Liver (tissue), 9 donors: Measurements from ENCODE around the gene NBAS. TPM values are rescaled to one million over a fixed set of nuclear protein-coding genes. Genes with fewer than 3 reads are reported as not detected.

Experiments used
- DNase-seq: peaks from one replicate; pipeline ENCODE4 v3.0.0-alpha.2; 2017; ENCODE audit warnings: low spot score
- H3K27ac ChIP-seq, 2 donors: one replicate each; pipeline ENCODE4 v1.7.0; 2013; ENCODE audit warnings: inconsistent platforms in 2 of 2, low read length in 2 of 2, control low read depth in 1 of 2, low read depth in 1 of 2, mild to moderate bottlenecking in 1 of 2
- H3K27me3 ChIP-seq, 4 donors: one replicate each; pipeline versions ENCODE4 v1.6.1 to v1.7.0; 2013; ENCODE audit warnings: low read length in 3 of 4, inconsistent platforms in 1 of 4, mild to moderate bottlenecking in 1 of 4, moderate library complexity in 1 of 4; ENCODE audit not compliant: control insufficient read depth in 4 of 4, insufficient read depth in 4 of 4
- H3K36me3 ChIP-seq, 4 donors: one replicate each; pipeline versions ENCODE4 v1.6.1 to v1.7.0; 2013; ENCODE audit warnings: low read length in 3 of 4, mild to moderate bottlenecking in 3 of 4, low read depth in 1 of 4, moderate library complexity in 1 of 4; ENCODE audit not compliant: control insufficient read depth in 4 of 4, insufficient read depth in 3 of 4
- H3K4me1 ChIP-seq, 4 donors: one replicate each; pipeline versions ENCODE4 v1.6.1 to v1.7.0; 2013; ENCODE audit warnings: low read length in 3 of 4, mild to moderate bottlenecking in 3 of 4, moderate library complexity in 1 of 4; ENCODE audit not compliant: control insufficient read depth in 4 of 4, insufficient read depth in 4 of 4
- H3K4me3 ChIP-seq, 3 donors: one replicate each; pipeline versions ENCODE4 v1.6.1 to v1.7.0; 2013; ENCODE audit warnings: low read length in 3 of 3, control low read depth in 1 of 3, low read depth in 1 of 3, mild to moderate bottlenecking in 1 of 3
- H3K9ac ChIP-seq, 2 donors: one replicate each; pipeline ENCODE4 v1.7.0; 2013; ENCODE audit warnings: low read length in 2 of 2, mild to moderate bottlenecking in 2 of 2, moderate library complexity in 2 of 2, control low read depth in 1 of 2, low read depth in 1 of 2
- H3K9me3 ChIP-seq, 4 donors: one replicate each; pipeline versions ENCODE4 v1.6.1 to v1.7.0; 2013; ENCODE audit warnings: low read length in 3 of 4; ENCODE audit not compliant: control insufficient read depth in 4 of 4
- EGR1 ChIP-seq, 2 donors: IDR thresholded peaks; 2 replicates each; pipeline ENCODE4 v1.6.1; 2016 to 2018; ENCODE audit warnings: antibody characterized with exemption in 2 of 2, low read depth in 2 of 2
- FOXA1 ChIP-seq: IDR thresholded peaks from 2 replicates; pipeline ENCODE4 v1.6.1; 2016; ENCODE audit warnings: antibody characterized with exemption
- GABPA ChIP-seq, 2 donors: IDR thresholded peaks in 1 of 2; conservative IDR thresholded peaks in 1 of 2; 2 replicates each; pipeline ENCODE4 v1.6.1; 2016; ENCODE audit warnings: antibody characterized with exemption in 2 of 2, mild to moderate bottlenecking in 1 of 2, moderate library complexity in 1 of 2
- HNF4A ChIP-seq, 2 donors: conservative IDR thresholded peaks; 2 replicates each; pipeline ENCODE4 v1.6.1; 2016; ENCODE audit warnings: antibody characterized with exemption in 2 of 2, mild to moderate bottlenecking in 2 of 2
- HNF4G ChIP-seq: IDR thresholded peaks from 2 replicates; pipeline ENCODE4 v1.6.1; 2016; ENCODE audit warnings: antibody characterized with exemption
- MAX ChIP-seq: IDR thresholded peaks from 2 replicates; pipeline ENCODE4 v1.6.1; 2016; ENCODE audit warnings: antibody characterized with exemption
- NR2F2 ChIP-seq: IDR thresholded peaks from 2 replicates; pipeline ENCODE4 v1.6.1; 2016; ENCODE audit warnings: antibody characterized with exemption
- REST ChIP-seq: IDR thresholded peaks from 2 replicates; pipeline ENCODE4 v1.6.1; 2016; ENCODE audit warnings: antibody characterized with exemption, mild to moderate bottlenecking
- RXRA ChIP-seq, 2 donors: IDR thresholded peaks; 2 replicates each; pipeline ENCODE4 v1.6.1; 2017 to 2018; ENCODE audit warnings: antibody characterized with exemption in 2 of 2, mild to moderate bottlenecking in 1 of 2
- TAF1 ChIP-seq: conservative IDR thresholded peaks from 2 replicates; pipeline ENCODE4 v1.6.1; 2016; ENCODE audit warnings: antibody characterized with exemption, mild to moderate bottlenecking
- YY1 ChIP-seq: IDR thresholded peaks from 2 replicates; pipeline ENCODE4 v1.6.1; 2016; ENCODE audit warnings: antibody characterized with exemption, mild to moderate bottlenecking
- WGBS: extraction: QIAGEN DNeasy Blood & Tissue Kit; methylation state at CpG from one replicate; pipeline ENCODE4 v1.1.7; 2013; 5-methylcytosine and 5-hydroxymethylcytosine counted together
- polyA plus RNA-seq, 2 donors: library from polyadenylated mRNA; stranded (reverse) in 1 of 2; unstranded in 1 of 2; fragments of 200-250 nt in 1 of 2; fragments of >200 nt in 1 of 2; fragmentation: Nextera tagmentation in 1 of 2; extraction: Ambion mirVana in 1 of 2; gene quantifications; one replicate each; pipeline versions ENCODE4 v1.2.1 to v1.2.3, GENCODE V29; 2013 to 2015
- total RNA-seq, 2 donors: library from RNA; depleted of rRNA; stranded (reverse); fragments of >200 nt; gene quantifications; one replicate each; pipeline ENCODE4 v1.2.3, GENCODE V29; 2014
- TF ChIP-seq, protein P1 (sequence below): IDR thresholded peaks from 2 replicates; pipeline ENCODE4 v1.6.1; 2016; ENCODE audit warnings: antibody characterized with exemption
- donor health status: healthy.
- donor health status: healthy.
- donor health status: healthy.
- donor health status: healthy.
- donor health status: healthy.

NBAS gene
- total and polyA plus RNA-seq, 4 donors: 10.5 to 40.0 (median 18.9) TPM

DNA sequence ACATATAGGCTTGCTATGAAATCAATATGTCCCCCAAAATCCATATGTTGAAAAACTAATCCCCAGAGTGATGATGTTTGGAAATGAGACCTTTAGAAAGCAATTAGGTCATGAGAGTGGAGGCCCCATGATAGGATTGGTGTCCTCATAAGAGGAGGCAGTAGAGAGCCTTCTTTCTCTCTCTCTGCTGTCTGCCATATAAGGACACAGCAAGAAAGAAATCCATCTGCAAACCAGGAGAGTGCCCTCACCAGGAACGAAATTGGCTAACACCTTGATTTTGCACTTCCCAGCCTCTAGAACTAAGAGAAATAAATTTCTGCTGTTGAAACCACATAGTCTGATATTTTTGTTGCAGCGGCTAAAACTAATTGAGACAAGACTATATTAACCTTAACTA is 89.5 kb downstream of the NBAS start:
- peaks cover 3 to 23% (median 21%) of the 10 kb centered on the region in 4 donors for H3K36me3 ChIP-seq
- 93% methylated on average over 2 of the region's 2 CpGs for WGBS

DNA sequence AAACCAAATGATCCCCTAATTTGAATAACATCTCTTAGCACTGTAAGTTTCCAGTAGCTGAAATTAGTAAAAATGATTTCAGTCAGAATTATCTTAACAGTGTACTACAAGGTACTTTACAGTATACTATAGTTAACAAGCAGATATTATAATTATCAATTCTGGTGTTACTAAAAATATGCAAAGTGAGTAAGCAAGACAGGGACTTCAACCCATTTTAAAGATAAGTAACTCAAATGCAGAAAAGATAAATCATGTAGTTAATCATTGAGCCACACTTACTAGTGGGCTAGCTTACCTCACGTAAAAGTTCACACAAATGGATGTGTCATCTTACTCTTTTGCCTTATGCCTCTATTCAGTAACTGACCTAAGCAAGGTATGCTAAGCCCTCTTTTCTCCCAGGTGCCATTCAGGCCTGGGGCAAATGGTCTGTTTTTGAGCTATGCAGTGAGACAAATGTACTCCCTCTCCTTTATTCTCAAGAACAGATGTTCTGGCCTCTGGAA is 101.0 kb downstream of the NBAS start:
- no peak for DNase-seq
- WGBS: 94% methylated on average over 1 of the region's 1 CpG
- Histone ChIP-seq H3K9ac (no peak overlapping the region), H3K27me3 (no peaks in the 10 kb centered on the region), H3K4me1 (peaks cover 0 to 4% (median 0%) of the 10 kb centered on the region in 4 donors), H3K4me3 (no peak overlapping the region), H3K27ac (no peak overlapping the region), H3K9me3 (no peaks in the 10 kb centered on the region), H3K36me3 (peaks cover 0 to 18% (median 5%) of the 10 kb centered on the region in 4 donors)
- no peak for TF ChIP-seq RXRA (IDR thresholded peaks at IDR 0.05)
- no peak for TF ChIP-seq MAX
- TF ChIP-seq YY1: no peak
- no peak for TF ChIP-seq HNF4A (conservative IDR thresholded peaks at IDR 0.05)
- TF ChIP-seq, protein P1, sequence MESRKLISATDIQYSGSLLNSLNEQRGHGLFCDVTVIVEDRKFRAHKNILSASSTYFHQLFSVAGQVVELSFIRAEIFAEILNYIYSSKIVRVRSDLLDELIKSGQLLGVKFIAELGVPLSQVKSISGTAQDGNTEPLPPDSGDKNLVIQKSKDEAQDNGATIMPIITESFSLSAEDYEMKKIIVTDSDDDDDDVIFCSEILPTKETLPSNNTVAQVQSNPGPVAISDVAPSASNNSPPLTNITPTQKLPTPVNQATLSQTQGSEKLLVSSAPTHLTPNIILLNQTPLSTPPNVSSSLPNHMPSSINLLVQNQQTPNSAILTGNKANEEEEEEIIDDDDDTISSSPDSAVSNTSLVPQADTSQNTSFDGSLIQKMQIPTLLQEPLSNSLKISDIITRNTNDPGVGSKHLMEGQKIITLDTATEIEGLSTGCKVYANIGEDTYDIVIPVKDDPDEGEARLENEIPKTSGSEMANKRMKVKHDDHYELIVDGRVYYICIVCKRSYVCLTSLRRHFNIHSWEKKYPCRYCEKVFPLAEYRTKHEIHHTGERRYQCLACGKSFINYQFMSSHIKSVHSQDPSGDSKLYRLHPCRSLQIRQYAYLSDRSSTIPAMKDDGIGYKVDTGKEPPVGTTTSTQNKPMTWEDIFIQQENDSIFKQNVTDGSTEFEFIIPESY: no peak
- TF ChIP-seq FOXA1: no peak
- TF ChIP-seq EGR1 (IDR thresholded peaks at IDR 0.05; ENCODE audit: low read depth in 2 of 2): no peak
- no peak for TF ChIP-seq HNF4G
- TF ChIP-seq TAF1: no peak
- TF ChIP-seq GABPA (IDR thresholded peaks at IDR 0.05 in 1 of 2, conservative IDR thresholded peaks at IDR 0.05 in 1 of 2): no peak
- TF ChIP-seq REST: no peak

More for the DNA sequence above, 89.5 kb downstream of the NBAS start:
- Histone ChIP-seq H3K9me3 (no peaks in the 10 kb centered on the region), H3K27me3 (no peaks in the 10 kb centered on the region), H3K4me1 (no peaks in the 10 kb centered on the region), H3K27ac (no peak overlapping the region), H3K9ac (no peak overlapping the region), H3K4me3 (no peak overlapping the region)
- TF ChIP-seq NR2F2 (no peak), YY1 (no peak), RXRA (IDR thresholded peaks at IDR 0.05) (no peak), TAF1 (no peak), REST (no peak)
- TF ChIP-seq, protein P1: no peak
- DNase-seq: no peak
